H9 (cell line): ENCODE measurements around the gene EBLN2. TPM values are rescaled to one million over a fixed set of nuclear protein-coding genes. Genes with fewer than 3 reads are reported as not detected.

Experiments
- DNase-seq: peaks from one replicate; pipeline ENCODE4 v3.0.0-alpha.2; 2017
- H2AFZ ChIP-seq: one replicate; pipeline ENCODE4 v1.6.1; 2013; ENCODE audit warnings: mild to moderate bottlenecking, low read length, control low read depth, moderate library complexity
- H2AK5ac ChIP-seq: 2 replicates; pipeline ENCODE4 v1.6.1; 2013; ENCODE audit warnings: low read length, control low read depth, mixed read lengths; ENCODE audit not compliant: insufficient read length
- H2BK120ac ChIP-seq: one replicate; pipeline ENCODE4 v1.6.1; 2013; ENCODE audit warnings: low read depth, mild to moderate bottlenecking, low read length, control low read depth, inconsistent platforms; ENCODE audit not compliant: poor library complexity, severe bottlenecking
- H2BK12ac ChIP-seq: 2 replicates; pipeline ENCODE4 v1.6.1; 2013; ENCODE audit warnings: low read length, control low read depth, mixed read lengths, low read depth; ENCODE audit not compliant: insufficient read length
- H2BK15ac ChIP-seq: 2 replicates; pipeline ENCODE4 v1.6.1; 2013; ENCODE audit warnings: low read depth, low read length, control low read depth
- H2BK20ac ChIP-seq: one replicate; pipeline ENCODE4 v1.6.1; 2013; ENCODE audit warnings: low read depth, mild to moderate bottlenecking, low read length, control low read depth, inconsistent platforms; ENCODE audit not compliant: poor library complexity, severe bottlenecking
- H2BK5ac ChIP-seq: 2 replicates; pipeline ENCODE4 v1.6.1; 2013; ENCODE audit warnings: low read length, control low read depth, mixed read lengths; ENCODE audit not compliant: insufficient read length
- H3K14ac ChIP-seq: 2 replicates; pipeline ENCODE4 v1.6.1; 2013; ENCODE audit warnings: low read length, control low read depth; ENCODE audit not compliant: insufficient read depth
- H3K18ac ChIP-seq: 2 replicates; pipeline ENCODE4 v1.6.1; 2013; ENCODE audit warnings: low read depth, mild to moderate bottlenecking, mixed read lengths, low read length, control low read depth; ENCODE audit not compliant: insufficient read length
- H3K23ac ChIP-seq: 2 replicates; pipeline ENCODE4 v1.6.1; 2013; ENCODE audit warnings: low read length, control low read depth, mixed read lengths, low read depth; ENCODE audit not compliant: insufficient read length
- H3K23me2 ChIP-seq: 2 replicates; pipeline ENCODE4 v1.6.1; 2013; ENCODE audit warnings: low read depth, mild to moderate bottlenecking, mixed read lengths, low read length, control low read depth; ENCODE audit not compliant: insufficient read length, poor library complexity, severe bottlenecking
- H3K27ac ChIP-seq: 2 replicates; pipeline ENCODE4 v1.5.1; 2013; ENCODE audit warnings: low read length, control low read depth, mixed read lengths, low read depth; ENCODE audit not compliant: insufficient read length
- H3K27me3 ChIP-seq: 2 replicates; pipeline ENCODE4 v1.6.1; 2013; ENCODE audit warnings: low read length, control low read depth, inconsistent platforms; ENCODE audit not compliant: insufficient read depth
- H3K4ac ChIP-seq: 2 replicates; pipeline ENCODE4 v1.6.1; 2013; ENCODE audit warnings: low read depth, mild to moderate bottlenecking, control low read depth, inconsistent platforms, low read length, moderate library complexity
- H3K4me1 ChIP-seq: 2 replicates; pipeline ENCODE4 v1.6.1; 2013; ENCODE audit warnings: low read length, control low read depth, inconsistent platforms; ENCODE audit not compliant: insufficient read depth
- H3K4me2 ChIP-seq: 2 replicates; pipeline ENCODE4 v1.6.1; 2013; ENCODE audit warnings: low read length, control low read depth, mixed read lengths; ENCODE audit not compliant: insufficient read length, insufficient read depth
- H3K56ac ChIP-seq: 2 replicates; pipeline ENCODE4 v1.6.1; 2013; ENCODE audit warnings: low read depth, mild to moderate bottlenecking, mixed read lengths, low read length, control low read depth; ENCODE audit not compliant: insufficient read length
- H3K79me1 ChIP-seq: 2 replicates; pipeline ENCODE4 v1.6.1; 2013; ENCODE audit warnings: low read depth, mild to moderate bottlenecking, moderate library complexity, low read length, control low read depth, inconsistent platforms; ENCODE audit not compliant: insufficient read depth, poor library complexity, severe bottlenecking
- H3K79me2 ChIP-seq: 2 replicates; pipeline ENCODE4 v1.6.1; 2013; ENCODE audit warnings: low read length, control low read depth, inconsistent platforms; ENCODE audit not compliant: insufficient read depth
- H3K9ac ChIP-seq: 2 replicates; pipeline ENCODE4 v1.6.1; 2013; ENCODE audit warnings: low read length, control low read depth, mixed read lengths; ENCODE audit not compliant: insufficient read length; ENCODE audit errors: extremely low read depth
- H3K9me3 ChIP-seq: one replicate; pipeline ENCODE4 v1.6.1; 2013; ENCODE audit warnings: low read depth, low read length, inconsistent platforms; ENCODE audit not compliant: control insufficient read depth
- H3T11ph ChIP-seq: one replicate; pipeline ENCODE4 v1.6.1; 2013; ENCODE audit warnings: mild to moderate bottlenecking, low read length, control low read depth, inconsistent platforms
- H4K20me1 ChIP-seq: one replicate; pipeline ENCODE4 v1.6.1; 2013; ENCODE audit not compliant: control insufficient read depth, insufficient read length, insufficient read depth
- H4K5ac ChIP-seq: 2 replicates; pipeline ENCODE4 v1.6.1; 2013; ENCODE audit warnings: low read depth, mild to moderate bottlenecking, mixed read lengths, low read length, control low read depth; ENCODE audit not compliant: insufficient read length
- H4K8ac ChIP-seq: replicated peaks from 2 replicates; pipeline ENCODE4 v1.6.1; 2013; ENCODE audit warnings: low read length, control low read depth, mixed read lengths, low read depth; ENCODE audit not compliant: insufficient read length
- H4K91ac ChIP-seq: 2 replicates; pipeline ENCODE4 v1.6.1; 2013; ENCODE audit warnings: low read depth, mild to moderate bottlenecking, moderate library complexity, mixed read lengths, low read length, control low read depth; ENCODE audit not compliant: insufficient read length
- H3K27ac Mint-ChIP-seq, 3 experiments: 2 replicates in 2 of 3; 3 replicates in 1 of 3; pipeline ENCODE4 v1.8.0; 2020 to 2021; ENCODE audit warnings: mixed read lengths in 3 of 3, mild to moderate bottlenecking in 1 of 3, moderate library complexity in 1 of 3
- H3K27me3 Mint-ChIP-seq: 2 replicates; pipeline ENCODE4 v1.8.0; 2021; ENCODE audit warnings: low read depth, mild to moderate bottlenecking, moderate library complexity, mixed read lengths
- H3K36me3 Mint-ChIP-seq, 3 experiments: 2 replicates in 2 of 3; 3 replicates in 1 of 3; pipeline ENCODE4 v1.8.0; 2020 to 2021; ENCODE audit warnings: low read depth in 3 of 3, mixed read lengths in 3 of 3; ENCODE audit not compliant: insufficient read depth in 1 of 3
- H3K4me1 Mint-ChIP-seq, 2 experiments: 2 replicates each; pipeline ENCODE4 v1.8.0; 2020; ENCODE audit warnings: mixed read lengths in 2 of 2
- H3K4me3 Mint-ChIP-seq, 2 experiments: 2 replicates in 1 of 2; 3 replicates in 1 of 2; pipeline ENCODE4 v1.8.0; 2020 to 2021; ENCODE audit warnings: mild to moderate bottlenecking in 2 of 2, mixed read lengths in 2 of 2, moderate library complexity in 1 of 2
- H3K9me3 Mint-ChIP-seq, 2 experiments: 2 replicates in 1 of 2; 3 replicates in 1 of 2; pipeline ENCODE4 v1.8.0; 2020; ENCODE audit warnings: mild to moderate bottlenecking in 2 of 2, mixed read lengths in 2 of 2, moderate library complexity in 1 of 2
- total RNA-seq: library from RNA; stranded (reverse); gene quantifications from 2 replicates; pipeline ENCODE4 v1.2.1, GENCODE V29; 2021
- TF ChIP-seq, protein P1 (sequence below): fragments of 200-600 bp; sonication (generic); conservative IDR thresholded peaks from 3 replicates; pipeline ENCODE4 v1.8.0; 2021; ENCODE audit warnings: antibody characterized with exemption, mild to moderate bottlenecking

The EBLN2 gene
- total RNA-seq, 1 experiment from 2014 or later, result 6.1 TPM

- H3K4me1 Mint-ChIP-seq, result peaks cover 55 to 63% of the 10 kb centered on the region in 2 experiments
These were observed 36.6 kb upstream of the EBLN2 start for GRCh38 chr3:73024836-73025235.

More at GRCh38 chr3:73024836-73025235, 36.6 kb upstream of the EBLN2 start:
- Histone ChIP-seq H2BK12ac (no peak overlapping the region), H3K9me3 (no peaks in the 10 kb centered on the region), H3K14ac (no peak overlapping the region), H3K4me1 (peaks cover 5% of the 10 kb centered on the region; the same call in 1 of the 2 replicates), H3K56ac (no peak overlapping the region), H3K4ac (no peak overlapping the region), H3K27me3 (no peaks in the 10 kb centered on the region), H4K8ac (no peak overlapping the region), H4K5ac (no peak overlapping the region), H3K27ac (no peak overlapping the region), H3K79me1 (peaks cover 2% of the 10 kb centered on the region), H2AFZ (no peak overlapping the region), H2BK120ac (no peak overlapping the region), H2BK5ac (no peak overlapping the region), H4K91ac (no peak overlapping the region), H2BK15ac (no peak overlapping the region), H3K9ac (no peak overlapping the region), H3K79me2 (peaks cover 64% of the 10 kb centered on the region; the same call in 1 of the 2 replicates), H3K23ac (no peak overlapping the region), H4K20me1 (no peaks in the 10 kb centered on the region), H2AK5ac (no peak overlapping the region), H3T11ph (no peak overlapping the region), H2BK20ac (no peak overlapping the region), H3K23me2 (no peaks in the 10 kb centered on the region), H3K18ac (no peak overlapping the region), H3K4me2 (peak overlapping the region; percentile 15)
- H3K27me3 Mint-ChIP-seq, result no peaks in the 10 kb centered on the region
- H3K9me3 Mint-ChIP-seq, result no peaks in the 10 kb centered on the region
- no peak for DNase-seq
- peak overlapping the region in 1 of 2 experiments; percentile 65; a peak in 3 of 5 replicates for H3K4me3 Mint-ChIP-seq
- TF ChIP-seq, protein P1, sequence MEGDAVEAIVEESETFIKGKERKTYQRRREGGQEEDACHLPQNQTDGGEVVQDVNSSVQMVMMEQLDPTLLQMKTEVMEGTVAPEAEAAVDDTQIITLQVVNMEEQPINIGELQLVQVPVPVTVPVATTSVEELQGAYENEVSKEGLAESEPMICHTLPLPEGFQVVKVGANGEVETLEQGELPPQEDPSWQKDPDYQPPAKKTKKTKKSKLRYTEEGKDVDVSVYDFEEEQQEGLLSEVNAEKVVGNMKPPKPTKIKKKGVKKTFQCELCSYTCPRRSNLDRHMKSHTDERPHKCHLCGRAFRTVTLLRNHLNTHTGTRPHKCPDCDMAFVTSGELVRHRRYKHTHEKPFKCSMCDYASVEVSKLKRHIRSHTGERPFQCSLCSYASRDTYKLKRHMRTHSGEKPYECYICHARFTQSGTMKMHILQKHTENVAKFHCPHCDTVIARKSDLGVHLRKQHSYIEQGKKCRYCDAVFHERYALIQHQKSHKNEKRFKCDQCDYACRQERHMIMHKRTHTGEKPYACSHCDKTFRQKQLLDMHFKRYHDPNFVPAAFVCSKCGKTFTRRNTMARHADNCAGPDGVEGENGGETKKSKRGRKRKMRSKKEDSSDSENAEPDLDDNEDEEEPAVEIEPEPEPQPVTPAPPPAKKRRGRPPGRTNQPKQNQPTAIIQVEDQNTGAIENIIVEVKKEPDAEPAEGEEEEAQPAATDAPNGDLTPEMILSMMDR, result no peak
- peaks cover 3 to 11% (median 5%) of the 10 kb centered on the region in 3 experiments; a peak in 3 of 7 replicates for H3K36me3 Mint-ChIP-seq
- peak overlapping the region in 2 of 3 experiments; percentile 87 to 91; a peak in 6 of 7 replicates for H3K27ac Mint-ChIP-seq
